Measurements from ENCODE around the gene RFC1. TPM values are rescaled to one million over a fixed set of nuclear protein-coding genes. Genes with fewer than 3 reads are reported as not detected.
"Not testable (repeated sequence)": the region's sequence is repeated elsewhere in the genome, so short reads cannot be mapped to it uniquely, and the experiment has no call there.

Gene RFC1
- total and polyA plus RNA-seq, 2 of the 4 experiments (the other 2 are of a cell fraction) = 18.4 to 49.3 TPM

DNA sequence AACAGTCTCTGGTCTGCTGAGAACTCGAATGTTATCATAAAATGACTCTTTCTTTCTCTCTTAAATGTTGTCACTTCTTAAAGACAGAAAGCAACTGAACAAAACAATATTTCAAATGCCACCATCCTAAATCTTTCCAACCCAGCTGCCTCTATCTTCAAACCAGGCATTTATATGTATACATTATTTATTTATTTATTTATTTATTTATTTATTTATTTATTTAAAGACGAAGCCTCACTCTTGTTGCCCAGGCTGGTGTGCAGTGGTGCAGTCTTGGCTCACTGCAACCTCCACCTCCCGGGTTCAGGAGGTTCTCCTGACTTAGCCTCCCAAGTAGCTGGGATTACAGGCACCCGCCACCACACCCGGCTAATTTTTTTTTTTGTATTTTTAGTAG is 73.7 kb downstream of the RFC1 start:
- H3K27me3 ChIP-seq (ENCODE audit: control insufficient read depth, insufficient read depth, low read length); H3K9me1 ChIP-seq (ENCODE audit: insufficient read depth, low read length); H3K79me1 ChIP-seq (ENCODE audit: low read depth in 1 of 2, low read length in 2 of 2); H3K18ac ChIP-seq (ENCODE audit: low read depth, low read length); H3K4me3 ChIP-seq (ENCODE audit: insufficient read depth, low read depth, low read length); H2BK15ac ChIP-seq (ENCODE audit: low read depth, low read length); H3K9me3 ChIP-seq (ENCODE audit: control insufficient read depth, insufficient read depth, low read length); ATAC-seq (ENCODE audit: low read depth); H2AFZ ChIP-seq (replicated peaks; ENCODE audit: low read length, poor library complexity); H3K4ac ChIP-seq (ENCODE audit: low read depth, low read length); H3K23ac ChIP-seq (ENCODE audit: low read depth, low read length); H3K4me1 ChIP-seq (ENCODE audit: control insufficient read depth, insufficient read depth, low read length); dilution Hi-C loops (cut with HindIII; ENCODE audit: low sequenced_read_pairs, unreplicated experiment); H2AK5ac ChIP-seq (ENCODE audit: low read depth, low read length); DNase-seq; H2BK20ac ChIP-seq (ENCODE audit: low read depth, low read length); CTCF ChIA-PET; H4K20me1 ChIP-seq (ENCODE audit: insufficient read depth, low read length); H2AK9ac ChIP-seq (replicated peaks; ENCODE audit: low read depth, low read length, poor library complexity); H3K4me2 ChIP-seq (ENCODE audit: low read depth, low read length); H3K56ac ChIP-seq (ENCODE audit: extremely low read depth, insufficient read depth, low read length); H3K27ac ChIP-seq (ENCODE audit: insufficient read depth, low read length); in situ Hi-C loops (cut with MboI; ENCODE audit: low sequenced_read_pairs); H4K8ac ChIP-seq (ENCODE audit: low read depth in 2 of 2, low read length in 2 of 2); H4K5ac ChIP-seq (ENCODE audit: low read depth, low read length); H4K91ac ChIP-seq (ENCODE audit: insufficient read depth, low read depth, low read length); intact Hi-C loops (cut with micrococcal nuclease); BruUV-seq (replicated peaks); H3K14ac ChIP-seq (replicated peaks; ENCODE audit: low read depth, low read length); POLR2A ChIA-PET (ENCODE audit: unreplicated experiment); H2BK120ac ChIP-seq (ENCODE audit: low read depth, low read length); H3K9ac ChIP-seq (ENCODE audit: low read depth, low read length); H2BK5ac ChIP-seq (ENCODE audit: low read depth, low read length, poor library complexity, severe bottlenecking): not testable (repeated sequence)
- peaks cover 19% of the 10 kb centered on the region for H3K36me3 ChIP-seq (ENCODE audit: control insufficient read depth, insufficient read depth, low read length)
- WGBS, 2 experiments (ENCODE audit: extremely low coverage in 2 of 2, insufficient read length in 1 of 2) = no CpG with 5 or more reads among the region's 5 CpGs

Measured in IMR-90 (cell line).